ENCODE data around the gene RNF224. TPM values are rescaled to one million over a fixed set of nuclear protein-coding genes. Genes with fewer than 3 reads are reported as not detected.

The RNF224 gene
- total and polyA plus RNA-seq, 10 of the 15 experiments (the other 5 are each of a cell fraction or from before 2014, with no cell fraction given) = not detected

- in situ Hi-C loops (cut with MboI) (no loop called here), intact Hi-C loops (cut with micrococcal nuclease; ENCODE audit: unreplicated experiment) (no loop called here)
- BruUV-seq (replicated peaks) = no TSS peak
- H3K9me3 ChIP-seq (replicated peaks; ENCODE audit: control insufficient read depth, insufficient read depth, low read length) = no peaks in the 10 kb centered on the region
- WGBS (ENCODE audit: insufficient coverage, insufficient replicate concordance, low lambda C conversion rate, missing lambda C conversion rate) = under 1% methylated on average over 62 of the region's 67 CpGs
- DNase-seq (ENCODE audit: low read depth, low spot score) (peak; percentile 100), FAIRE-seq (peak; percentile 100), ATAC-seq (peak; percentile 86)
- ChIA-PET POLR2A (interaction anchor here (0.7 to 9.2 kb wide), 27 partner anchors 11 to 249 kb away, joined by 3 to 112 read pairs (median 6); partner anchors contain the start of genes CYSRT1, EXD3, MAN1B1 and NELFB), RAD21 (ENCODE audit: unreplicated experiment) (interaction anchor here (0.9 to 1.9 kb wide), 11 partner anchors 14 to 122 kb away, joined by 3 to 13 read pairs (median 3); partner anchors contain the start of genes NELFB, NRARP, RNF208 and TPRN), SMC1A (ENCODE audit: uncharacterized antibody, unreplicated experiment) (interaction anchor here (0.7 to 1.7 kb wide), 5 partner anchors 13 to 154 kb away, joined by 3 to 6 read pairs (median 3); partner anchors contain the start of gene MAN1B1), CTCF (interaction anchor here (0.6 to 5.3 kb wide), 12 partner anchors 14 to 206 kb away, joined by 3 to 52 read pairs (median 4); partner anchors contain the start of genes CYSRT1, NELFB, RNF208 and RNF224)
- H3K36me3 ChIP-seq (ENCODE audit: control insufficient read depth in 2 of 2, insufficient read depth in 2 of 2, low read length in 1 of 2) = peaks cover 8 to 14% of the 10 kb centered on the region in 2 experiments
- H3K4me2 ChIP-seq (ENCODE audit: control insufficient read depth, insufficient read depth) = peak within 1 kb of the TSS; percentile 91
- peak within 1 kb of the TSS; percentile 68 for H3K9ac ChIP-seq (ENCODE audit: control insufficient read depth, insufficient read depth, low read length)
- peaks cover 4% of the 10 kb centered on the region; the same call in 1 of the 2 replicates for H4K20me1 ChIP-seq (ENCODE audit: control insufficient read depth, insufficient read depth)
- H3K79me2 ChIP-seq (ENCODE audit: control insufficient read depth, insufficient read depth, low read length) = peaks cover 30% of the 10 kb centered on the region
- H3K4me3 ChIP-seq = peak within 1 kb of the TSS; percentile 98
- no peaks in the 10 kb centered on the region for H3K27me3 ChIP-seq (replicated peaks in 1 of 2; ENCODE audit: control insufficient read depth in 2 of 2, insufficient read depth in 2 of 2, low read length in 1 of 2)
- H3K27ac ChIP-seq (ENCODE audit: control insufficient read depth, insufficient read depth) = peak within 1 kb of the TSS; percentile 83
- peaks cover 42% of the 10 kb centered on the region for H3K4me1 ChIP-seq (ENCODE audit: control insufficient read depth, insufficient read depth, low read length)
- peak within 1 kb of the TSS; percentile 75 for H2AFZ ChIP-seq (ENCODE audit: control insufficient read depth, low read depth, low read length)
- TF ChIP-seq BCLAF1 (IDR thresholded peaks at IDR 0.05) (0 out of 2 replicates have a peak, but pooled peaks have one; percentile 63), ZSCAN29 (IDR thresholded peaks at IDR 0.05) (peak; percentile 59; the same call in 1 of the 2 replicates), SPI1 (IDR thresholded peaks at IDR 0.05; ENCODE audit: borderline replicate concordance, insufficient read depth, low read depth, low read length) (0 out of 2 replicates have a peak, but pooled peaks have one; percentile 17), HCFC1 (IDR thresholded peaks at IDR 0.05; ENCODE audit: low read length) (peak; percentile 42; the same call in 1 of the 2 replicates), SUPT20H (IDR thresholded peaks at IDR 0.05; ENCODE audit: borderline replicate concordance, control insufficient read depth, low read depth, low read length) (no peak), E2F4 (IDR thresholded peaks at IDR 0.05; ENCODE audit: low read depth, low read length) (peak; percentile 70; the same call in 1 of the 2 replicates), MYB (IDR thresholded peaks at IDR 0.05; ENCODE audit: borderline replicate concordance, low read depth, low read length) (0 out of 2 replicates have a peak, but pooled peaks have one; percentile 46), BCL11A (IDR thresholded peaks at IDR 0.05; ENCODE audit: low read depth, low read length) (no peak), HDAC6 (IDR thresholded peaks at IDR 0.05; ENCODE audit: unreplicated experiment) (peak; percentile 88), POU2F2 (IDR thresholded peaks at IDR 0.05; ENCODE audit: borderline replicate concordance, low read depth, low read length) (peak; percentile 97), EP300 (IDR thresholded peaks at IDR 0.05; ENCODE audit: borderline replicate concordance in 1 of 2, control insufficient read depth in 1 of 2, low read depth in 2 of 2, low read length in 2 of 2) (peak in 1 of 2 experiments; percentile 39; a peak in 2 of 4 replicates)
- TF ChIP-seq, protein P1, sequence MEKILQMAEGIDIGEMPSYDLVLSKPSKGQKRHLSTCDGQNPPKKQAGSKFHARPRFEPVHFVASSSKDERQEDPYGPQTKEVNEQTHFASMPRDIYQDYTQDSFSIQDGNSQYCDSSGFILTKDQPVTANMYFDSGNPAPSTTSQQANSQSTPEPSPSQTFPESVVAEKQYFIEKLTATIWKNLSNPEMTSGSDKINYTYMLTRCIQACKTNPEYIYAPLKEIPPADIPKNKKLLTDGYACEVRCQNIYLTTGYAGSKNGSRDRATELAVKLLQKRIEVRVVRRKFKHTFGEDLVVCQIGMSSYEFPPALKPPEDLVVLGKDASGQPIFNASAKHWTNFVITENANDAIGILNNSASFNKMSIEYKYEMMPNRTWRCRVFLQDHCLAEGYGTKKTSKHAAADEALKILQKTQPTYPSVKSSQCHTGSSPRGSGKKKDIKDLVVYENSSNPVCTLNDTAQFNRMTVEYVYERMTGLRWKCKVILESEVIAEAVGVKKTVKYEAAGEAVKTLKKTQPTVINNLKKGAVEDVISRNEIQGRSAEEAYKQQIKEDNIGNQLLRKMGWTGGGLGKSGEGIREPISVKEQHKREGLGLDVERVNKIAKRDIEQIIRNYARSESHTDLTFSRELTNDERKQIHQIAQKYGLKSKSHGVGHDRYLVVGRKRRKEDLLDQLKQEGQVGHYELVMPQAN (conservative IDR thresholded peaks at IDR 0.05) = peak; percentile 96
Observed at GRCh38 chr9:137240841-137241489, 13.7 kb downstream of the RNF224 start, which contains the start of gene TUBB4B. TSS of gene TUBB4B (plus strand) at chr9:137241287. CDS start at chr9:137241361, 74 bp downstream.

All from GM12878 (cell line).